UCSD-AML1 (cell line): ENCODE results near the gene HOXD12.
A peak's percentile ranks its signal among the peaks of the same experiment; 100 is the strongest.

Source experiments
- DNase-seq: peaks from one replicate; lab custom pipeline; 2025; ENCODE audit not compliant: unreplicated experiment; lab: John Stamatoyannopoulos, UW

HOXD12 gene

DNA sequence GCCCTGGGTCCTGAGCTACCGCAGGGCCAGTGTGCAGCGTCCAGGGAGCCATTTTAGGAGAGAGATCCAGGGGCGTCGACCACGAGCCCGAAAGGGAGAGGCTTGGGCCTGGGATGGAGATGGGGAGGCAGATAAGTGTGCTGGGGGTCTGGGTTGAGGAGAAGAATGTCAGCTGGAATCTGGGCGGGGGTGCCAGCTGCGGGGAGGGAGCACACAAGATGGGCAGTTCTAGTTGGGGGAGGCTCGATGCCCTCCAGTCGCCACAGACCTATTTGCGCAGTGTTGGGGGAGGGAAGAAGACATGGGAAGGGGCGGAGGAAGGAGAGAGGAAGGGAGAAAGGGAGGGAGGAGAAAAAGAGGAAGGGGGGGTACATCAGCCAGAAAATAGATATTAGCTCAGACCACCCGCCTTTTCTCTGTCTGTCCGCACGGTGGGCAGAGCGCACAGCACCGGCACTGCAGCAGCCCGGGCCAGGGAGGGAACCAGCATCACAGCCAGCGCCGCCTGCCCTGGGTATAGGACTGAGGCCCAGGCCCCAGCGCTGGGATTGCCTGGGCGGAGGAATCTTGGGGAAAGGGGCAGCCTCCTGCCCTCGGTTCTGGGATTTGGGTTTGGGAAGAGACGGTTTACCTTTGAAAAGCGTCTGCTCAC lies 5.6 kb downstream of the HOXD12 start:
- no peak for DNase-seq

DNA sequence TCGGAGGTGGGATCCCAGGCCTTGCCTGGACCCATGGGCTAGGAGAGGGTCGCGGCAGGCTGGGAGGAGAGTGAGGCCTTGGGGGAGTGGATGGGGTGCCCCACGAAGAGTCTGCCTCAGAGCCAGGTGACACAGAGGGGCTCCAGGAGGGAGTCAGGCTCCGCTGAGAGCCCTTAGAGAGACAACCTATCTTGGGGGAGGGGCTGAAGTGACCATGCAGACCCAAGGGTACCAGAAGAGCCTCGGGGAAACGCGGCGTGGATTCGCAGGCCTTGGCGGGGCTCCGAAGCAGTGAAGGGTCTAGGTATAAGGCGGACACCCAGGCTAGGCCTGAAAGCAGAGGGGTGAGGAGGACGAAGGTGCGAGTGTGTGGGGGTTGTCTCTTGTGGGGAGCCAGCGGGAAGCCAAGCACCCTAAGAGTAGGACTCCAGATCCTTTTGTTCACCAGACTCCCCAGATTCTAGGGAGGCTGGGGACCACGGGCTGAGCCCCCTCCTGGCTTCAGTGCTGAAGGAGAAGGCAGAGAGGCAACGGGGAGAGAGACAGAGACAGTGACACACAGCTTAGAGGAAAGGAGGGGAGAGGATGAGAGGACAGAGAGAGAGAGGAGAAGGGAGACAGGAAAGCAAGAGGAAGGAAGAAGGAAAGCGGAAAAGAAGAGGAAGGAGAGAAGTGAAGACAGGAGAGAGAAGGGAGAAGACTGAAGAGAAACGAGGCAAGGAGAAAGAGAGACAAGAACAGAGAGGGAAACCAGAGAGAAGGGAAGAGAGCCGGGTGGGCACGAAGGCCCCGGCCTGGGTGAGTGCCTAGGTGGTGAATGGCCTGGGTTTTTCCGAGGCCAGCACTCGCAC lies 6.4 kb downstream of the HOXD12 start:
- DNase-seq, result no peak

DNA sequence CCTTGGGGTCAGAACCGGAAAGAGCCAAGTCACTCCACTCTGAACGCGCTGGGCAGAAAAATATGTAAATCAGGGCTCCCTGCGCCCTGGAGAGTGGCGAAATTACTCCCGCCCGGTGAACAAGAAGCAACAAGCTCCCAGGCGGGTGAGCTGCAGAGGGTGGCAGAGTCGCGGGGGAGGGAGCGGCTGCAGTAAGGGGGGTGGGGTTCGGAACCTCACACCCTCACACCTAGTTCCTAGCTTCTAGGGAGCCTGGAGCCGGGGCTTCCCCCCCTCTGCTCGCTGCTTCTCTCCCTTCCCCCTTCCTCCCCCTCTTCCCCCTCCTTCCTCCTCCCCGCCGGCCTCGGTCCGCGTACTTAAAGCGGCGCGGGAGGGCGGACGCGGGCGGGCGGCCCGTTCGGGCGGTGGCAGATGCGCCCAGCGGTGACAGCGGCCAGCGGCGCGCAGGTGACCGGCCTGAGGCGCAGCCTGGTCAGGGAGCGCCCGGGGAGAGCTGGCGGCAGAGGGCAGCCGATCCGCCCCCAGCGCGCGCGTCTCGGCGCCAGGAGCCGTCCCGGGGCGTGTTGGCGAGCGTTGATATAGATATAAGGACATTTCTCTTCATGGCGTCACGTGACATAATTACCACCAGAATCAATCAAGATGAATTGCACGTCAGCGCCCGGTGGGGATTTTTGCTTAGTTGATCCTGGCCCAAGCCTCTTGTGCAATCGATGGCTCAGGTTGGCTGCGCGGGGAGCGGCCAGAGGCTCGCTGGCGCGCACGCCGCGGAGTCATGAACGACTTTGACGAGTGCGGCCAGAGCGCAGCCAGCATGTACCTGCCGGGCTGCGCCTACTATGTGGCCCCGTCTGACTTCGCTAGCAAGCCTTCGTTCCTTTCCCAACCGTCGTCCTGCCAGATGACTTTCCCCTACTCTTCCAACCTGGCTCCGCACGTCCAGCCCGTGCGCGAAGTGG lies 7.3 kb downstream of the HOXD12 start, which contains the start of gene HOXD11:
TSS of gene HOXD11 (plus strand) at position 700 of the 959 bp plus-strand sequence. CDS start at position 776, 76 bp downstream.
- no peak for DNase-seq

DNA sequence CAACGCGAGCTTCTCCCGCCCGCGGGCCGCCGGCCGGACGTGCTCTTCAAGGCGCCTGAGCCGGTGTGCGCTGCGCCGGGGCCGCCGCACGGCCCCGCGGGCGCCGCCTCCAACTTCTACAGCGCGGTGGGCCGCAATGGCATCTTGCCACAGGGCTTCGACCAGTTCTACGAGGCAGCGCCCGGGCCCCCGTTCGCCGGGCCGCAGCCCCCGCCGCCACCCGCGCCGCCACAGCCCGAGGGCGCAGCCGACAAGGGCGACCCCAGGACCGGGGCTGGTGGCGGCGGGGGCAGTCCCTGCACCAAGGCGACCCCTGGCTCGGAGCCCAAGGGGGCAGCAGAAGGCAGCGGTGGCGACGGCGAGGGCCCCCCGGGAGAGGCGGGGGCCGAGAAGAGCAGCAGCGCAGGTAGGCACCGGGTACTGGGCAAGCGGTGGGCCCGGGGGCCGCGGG lies 8.2 kb downstream of the HOXD12 start:
- no peak for DNase-seq

DNA sequence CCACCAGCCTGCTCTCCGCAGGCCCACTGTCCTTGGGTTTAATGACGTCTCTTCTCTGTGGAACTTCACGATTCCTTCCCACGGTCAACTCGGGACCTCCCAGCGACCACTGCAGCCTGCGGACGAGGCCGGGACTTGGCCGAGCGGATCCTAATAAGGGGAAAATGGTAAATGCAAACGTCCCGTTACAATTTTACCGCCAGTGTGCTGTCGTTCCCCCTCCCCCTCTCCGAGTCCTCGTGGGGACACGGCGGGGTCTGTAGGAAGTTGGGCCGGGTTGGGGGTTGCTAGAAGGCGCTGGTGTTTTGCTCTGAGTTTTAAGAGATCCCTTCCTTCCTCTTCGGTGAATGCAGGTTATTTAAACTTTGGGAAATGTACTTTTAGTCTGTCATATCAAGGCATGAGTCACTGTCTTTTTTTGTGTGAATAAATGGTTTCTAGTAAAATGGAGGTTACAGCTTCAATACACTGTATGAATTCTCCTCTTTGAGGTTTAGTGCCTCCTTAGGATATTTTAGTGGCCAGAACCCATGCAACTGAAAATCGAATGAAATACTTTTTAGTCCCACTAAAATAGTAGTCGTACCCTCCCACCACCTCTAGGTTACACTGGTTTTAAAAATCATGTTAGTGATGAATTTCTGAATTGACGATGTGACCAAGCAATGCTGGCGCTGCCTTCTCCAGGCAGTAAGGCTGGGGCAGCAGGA lies 9.8 kb downstream of the HOXD12 start:
- no peak for DNase-seq

DNA sequence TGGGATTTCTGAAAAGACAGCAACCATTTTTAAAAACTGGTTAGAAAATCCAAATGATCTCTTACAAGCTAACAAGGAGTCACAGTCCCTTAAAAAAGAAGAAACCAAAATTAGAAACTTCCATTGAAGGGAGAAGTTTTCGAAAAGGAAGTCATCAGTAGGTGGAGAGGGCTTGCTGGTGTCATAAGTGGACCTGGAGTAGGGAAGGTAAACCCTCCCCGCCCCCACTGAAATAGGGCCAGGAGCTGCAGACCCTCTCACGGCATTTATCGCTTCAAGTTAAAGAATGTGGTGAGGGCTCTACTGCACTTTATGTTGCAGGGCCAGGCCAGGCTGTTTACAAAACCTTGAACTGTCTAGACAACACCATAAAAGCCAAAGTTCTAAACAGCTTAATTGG lies 10.4 kb downstream of the HOXD12 start:
- DNase-seq, result no peak

GRCh38 chr2:176110415-176111308 lies 11.1 kb downstream of the HOXD12 start:
- no peak for DNase-seq

DNA sequence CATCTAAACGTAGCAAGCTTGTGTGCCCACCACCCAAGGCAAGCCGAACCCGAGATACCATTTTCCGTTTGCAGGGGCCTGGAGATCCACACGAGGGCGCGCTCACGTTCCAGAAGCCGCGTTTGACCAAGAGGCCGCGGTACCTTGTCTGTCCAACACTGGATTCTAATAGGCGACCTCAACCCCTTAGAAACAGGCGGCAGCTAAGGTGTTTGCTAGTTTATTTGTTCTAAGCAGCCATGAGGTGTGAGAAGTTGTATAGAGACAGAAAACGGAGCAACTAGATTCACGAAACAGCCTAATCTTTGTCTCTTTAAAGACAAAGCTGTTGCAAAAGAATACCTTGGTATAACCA lies 11.7 kb downstream of the HOXD12 start:
- DNase-seq, result peak; percentile 38

DNA sequence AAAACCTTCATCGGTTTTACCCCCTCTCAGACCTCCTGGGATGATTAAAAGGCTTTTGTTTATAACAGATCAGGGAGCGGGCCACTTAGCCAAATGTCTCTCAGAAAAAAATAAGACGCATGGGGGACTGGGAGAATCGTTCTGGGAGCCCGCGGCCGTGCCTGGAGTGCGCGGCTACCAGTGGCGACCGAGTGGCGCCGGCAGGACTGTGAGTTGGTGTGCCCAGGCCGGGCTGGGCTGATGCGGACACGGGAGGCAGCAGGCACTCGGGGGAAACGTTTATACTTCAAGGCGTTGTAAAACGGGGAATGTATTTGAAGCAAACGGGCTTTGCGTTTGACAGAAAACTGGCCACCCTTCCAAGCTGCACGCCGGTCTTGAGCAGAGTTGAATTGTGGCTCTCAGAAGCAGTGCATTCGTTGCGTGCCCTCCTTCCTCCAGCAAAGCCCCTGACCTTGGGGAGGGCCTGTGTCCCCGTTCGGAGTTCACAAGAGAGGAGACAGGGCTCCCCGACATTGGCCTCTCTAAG lies 12.3 kb downstream of the HOXD12 start:
- DNase-seq, result no peak

- no peak for DNase-seq
Observed at GRCh38 chr2:176112375-176113302, 13.0 kb downstream of the HOXD12 start.

GRCh38 chr2:176114120-176114929 lies 14.7 kb downstream of the HOXD12 start:
- no peak for DNase-seq

DNA sequence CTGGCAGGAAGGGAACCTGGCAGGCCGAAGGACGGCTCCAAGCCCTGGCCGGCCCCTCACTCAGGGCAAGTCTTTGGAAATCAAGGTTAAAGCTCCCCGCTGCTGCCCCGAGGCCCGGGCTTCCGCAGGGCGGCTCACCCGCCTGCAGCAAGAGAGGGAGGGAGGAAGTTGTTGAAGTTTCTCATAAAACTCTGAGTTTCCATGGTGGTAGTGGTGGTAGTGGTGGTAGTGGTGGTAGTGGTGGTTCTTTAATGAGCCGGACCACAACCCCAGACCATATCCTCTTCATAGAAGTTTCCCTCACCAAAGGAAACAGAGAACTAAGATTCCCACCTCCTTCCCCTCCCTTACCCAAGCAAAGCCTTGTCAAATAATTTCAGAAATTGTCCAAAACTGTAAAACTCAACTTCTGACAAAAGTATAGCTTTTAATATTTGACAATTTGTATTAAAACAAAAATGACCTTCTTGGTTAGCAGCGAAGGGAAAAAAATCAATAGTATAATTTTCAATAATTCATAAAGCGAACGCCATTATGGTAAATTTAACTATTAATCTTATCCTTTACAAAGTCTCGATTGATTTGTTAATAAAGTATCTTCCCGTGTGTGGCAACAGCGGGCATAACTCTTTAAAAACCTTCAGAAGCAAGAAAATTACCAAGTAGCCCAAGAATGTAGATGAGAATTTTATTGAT lies 15.5 kb downstream of the HOXD12 start:
- no peak for DNase-seq

GRCh38 chr2:176115883-176116813 lies 16.6 kb downstream of the HOXD12 start, which contains the start of gene HOXD10:
TSS of gene HOXD10 (plus strand) at chr2:176116778. CDS start at chr2:176116834, 56 bp downstream.
- DNase-seq, result no peak

GRCh38 chr2:176117162-176117822 lies 17.7 kb downstream of the HOXD12 start:
- no peak for DNase-seq

DNA sequence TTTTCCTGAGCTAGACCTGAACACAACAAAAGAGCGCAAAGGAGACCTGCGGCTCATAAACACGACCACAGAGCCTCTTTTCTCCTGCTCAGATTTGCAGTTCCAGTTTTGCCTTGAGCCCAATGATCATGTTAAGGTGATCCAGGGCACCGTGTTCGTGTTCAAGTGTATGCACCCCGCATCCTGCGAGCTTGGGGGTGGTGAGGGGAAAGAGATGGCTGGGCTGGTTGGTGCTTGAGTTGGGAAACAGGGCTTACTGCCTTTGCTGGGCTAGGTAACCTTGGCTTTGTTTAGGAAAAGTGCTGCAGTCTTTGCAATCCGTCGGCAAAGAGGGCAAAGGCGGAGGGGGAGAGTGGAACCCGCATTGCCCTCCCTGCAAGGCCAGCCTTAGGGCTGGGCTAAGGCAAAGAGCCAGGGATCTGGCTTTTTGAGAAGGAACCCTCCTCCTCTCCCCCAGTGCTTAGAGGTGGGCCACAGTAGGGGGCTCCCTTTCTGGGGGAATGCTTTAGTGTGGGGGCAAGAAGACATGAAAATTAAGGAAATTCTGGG lies 18.3 kb downstream of the HOXD12 start:
- no peak for DNase-seq
